Liver (tissue), 9 donors: ENCODE data around the gene HIP1. TPM values are rescaled to one million over a fixed set of nuclear protein-coding genes. Genes with fewer than 3 reads are reported as not detected.

Source experiments
- DNase-seq: peaks from one replicate; pipeline ENCODE4 v3.0.0-alpha.2; 2017; ENCODE audit warnings: low spot score
- H3K27ac ChIP-seq, 2 donors: one replicate each; pipeline ENCODE4 v1.7.0; 2013; ENCODE audit warnings: inconsistent platforms in 2 of 2, low read length in 2 of 2, control low read depth in 1 of 2, low read depth in 1 of 2, mild to moderate bottlenecking in 1 of 2
- H3K27me3 ChIP-seq, 4 donors: one replicate each; pipeline versions ENCODE4 v1.6.1 to v1.7.0; 2013; ENCODE audit warnings: low read length in 3 of 4, inconsistent platforms in 1 of 4, mild to moderate bottlenecking in 1 of 4, moderate library complexity in 1 of 4; ENCODE audit not compliant: control insufficient read depth in 4 of 4, insufficient read depth in 4 of 4
- H3K36me3 ChIP-seq, 4 donors: one replicate each; pipeline versions ENCODE4 v1.6.1 to v1.7.0; 2013; ENCODE audit warnings: low read length in 3 of 4, mild to moderate bottlenecking in 3 of 4, low read depth in 1 of 4, moderate library complexity in 1 of 4; ENCODE audit not compliant: control insufficient read depth in 4 of 4, insufficient read depth in 3 of 4
- H3K4me1 ChIP-seq, 4 donors: one replicate each; pipeline versions ENCODE4 v1.6.1 to v1.7.0; 2013; ENCODE audit warnings: low read length in 3 of 4, mild to moderate bottlenecking in 3 of 4, moderate library complexity in 1 of 4; ENCODE audit not compliant: control insufficient read depth in 4 of 4, insufficient read depth in 4 of 4
- H3K4me3 ChIP-seq, 3 donors: one replicate each; pipeline versions ENCODE4 v1.6.1 to v1.7.0; 2013; ENCODE audit warnings: low read length in 3 of 3, control low read depth in 1 of 3, low read depth in 1 of 3, mild to moderate bottlenecking in 1 of 3
- H3K9ac ChIP-seq, 2 donors: one replicate each; pipeline ENCODE4 v1.7.0; 2013; ENCODE audit warnings: low read length in 2 of 2, mild to moderate bottlenecking in 2 of 2, moderate library complexity in 2 of 2, control low read depth in 1 of 2, low read depth in 1 of 2
- H3K9me3 ChIP-seq, 4 donors: one replicate each; pipeline versions ENCODE4 v1.6.1 to v1.7.0; 2013; ENCODE audit warnings: low read length in 3 of 4; ENCODE audit not compliant: control insufficient read depth in 4 of 4
- CTCF ChIP-seq: fragments of 150-350 bp; IDR thresholded peaks from 2 replicates; pipeline ENCODE4 v1.5.1; 2017; ENCODE audit warnings: improper control_type of control experiment, low read depth, low read length; ENCODE audit not compliant: missing input control
- EGR1 ChIP-seq, 2 donors: IDR thresholded peaks; 2 replicates each; pipeline ENCODE4 v1.6.1; 2016 to 2018; ENCODE audit warnings: antibody characterized with exemption in 2 of 2, low read depth in 2 of 2
- FOXA1 ChIP-seq: IDR thresholded peaks from 2 replicates; pipeline ENCODE4 v1.6.1; 2016; ENCODE audit warnings: antibody characterized with exemption
- FOXA2 ChIP-seq: IDR thresholded peaks from 2 replicates; pipeline ENCODE4 v1.6.1; 2016; ENCODE audit warnings: antibody characterized with exemption
- GABPA ChIP-seq, 2 donors: IDR thresholded peaks in 1 of 2; conservative IDR thresholded peaks in 1 of 2; 2 replicates each; pipeline ENCODE4 v1.6.1; 2016; ENCODE audit warnings: antibody characterized with exemption in 2 of 2, mild to moderate bottlenecking in 1 of 2, moderate library complexity in 1 of 2
- HNF4A ChIP-seq, 2 donors: conservative IDR thresholded peaks; 2 replicates each; pipeline ENCODE4 v1.6.1; 2016; ENCODE audit warnings: antibody characterized with exemption in 2 of 2, mild to moderate bottlenecking in 2 of 2
- HNF4G ChIP-seq: IDR thresholded peaks from 2 replicates; pipeline ENCODE4 v1.6.1; 2016; ENCODE audit warnings: antibody characterized with exemption
- JUND ChIP-seq, 2 donors: IDR thresholded peaks; 2 replicates each; pipeline ENCODE4 v1.6.1; 2016; ENCODE audit warnings: antibody characterized with exemption in 2 of 2
- NR2F2 ChIP-seq: IDR thresholded peaks from 2 replicates; pipeline ENCODE4 v1.6.1; 2016; ENCODE audit warnings: antibody characterized with exemption
- REST ChIP-seq: IDR thresholded peaks from 2 replicates; pipeline ENCODE4 v1.6.1; 2016; ENCODE audit warnings: antibody characterized with exemption, mild to moderate bottlenecking
- RXRA ChIP-seq, 2 donors: IDR thresholded peaks; 2 replicates each; pipeline ENCODE4 v1.6.1; 2017 to 2018; ENCODE audit warnings: antibody characterized with exemption in 2 of 2, mild to moderate bottlenecking in 1 of 2
- SP1 ChIP-seq: IDR thresholded peaks from 2 replicates; pipeline ENCODE4 v1.6.1; 2018; ENCODE audit warnings: antibody characterized with exemption, mild to moderate bottlenecking
- TAF1 ChIP-seq: conservative IDR thresholded peaks from 2 replicates; pipeline ENCODE4 v1.6.1; 2016; ENCODE audit warnings: antibody characterized with exemption, mild to moderate bottlenecking
- YY1 ChIP-seq: IDR thresholded peaks from 2 replicates; pipeline ENCODE4 v1.6.1; 2016; ENCODE audit warnings: antibody characterized with exemption, mild to moderate bottlenecking
- ZBTB33 ChIP-seq: IDR thresholded peaks from 2 replicates; pipeline ENCODE4 v1.6.1; 2016; ENCODE audit warnings: antibody characterized with exemption
- WGBS: extraction: QIAGEN DNeasy Blood & Tissue Kit; methylation state at CpG from one replicate; pipeline ENCODE4 v1.1.7; 2013; 5-methylcytosine and 5-hydroxymethylcytosine counted together
- polyA plus RNA-seq, 2 donors: library from polyadenylated mRNA; stranded (reverse) in 1 of 2; unstranded in 1 of 2; fragments of 200-250 nt in 1 of 2; fragments of >200 nt in 1 of 2; fragmentation: Nextera tagmentation in 1 of 2; extraction: Ambion mirVana in 1 of 2; gene quantifications; one replicate each; pipeline versions ENCODE4 v1.2.1 to v1.2.3, GENCODE V29; 2013 to 2015
- total RNA-seq, 2 donors: library from RNA; depleted of rRNA; stranded (reverse); fragments of >200 nt; gene quantifications; one replicate each; pipeline ENCODE4 v1.2.3, GENCODE V29; 2014
- TF ChIP-seq, protein P1 (sequence below): IDR thresholded peaks from 2 replicates; pipeline ENCODE4 v1.6.1; 2016; ENCODE audit warnings: antibody characterized with exemption
- donor health status: healthy.
- donor health status: healthy.
- donor health status: healthy.
- donor health status: healthy.
- donor health status: healthy.

The HIP1 gene
- total and polyA plus RNA-seq, 4 donors, result 3.8 to 13.6 (median 7.8) TPM

- 83% methylated on average over 9 of the region's 9 CpGs for WGBS
- no peak for DNase-seq
- peaks cover 0 to 5% (median 0%) of the 10 kb centered on the region in 4 donors for H3K4me1 ChIP-seq
These were observed 122.1 kb downstream of the HIP1 start for GRCh38 chr7:75616421-75617167.

More at GRCh38 chr7:75616421-75617167, 122.1 kb downstream of the HIP1 start:
- Histone ChIP-seq H3K9ac (no peak overlapping the region), H3K36me3 (no peaks in the 10 kb centered on the region), H3K27ac (no peak overlapping the region), H3K4me3 (no peak overlapping the region), H3K27me3 (no peaks in the 10 kb centered on the region), H3K9me3 (no peaks in the 10 kb centered on the region)
- no peak for TF ChIP-seq GABPA (IDR thresholded peaks at IDR 0.05 in 1 of 2, conservative IDR thresholded peaks at IDR 0.05 in 1 of 2)
- TF ChIP-seq FOXA1, result no peak
- TF ChIP-seq HNF4A (conservative IDR thresholded peaks at IDR 0.05), result no peak
- TF ChIP-seq FOXA2, result no peak
- no peak for TF ChIP-seq CTCF
- no peak for TF ChIP-seq EGR1 (IDR thresholded peaks at IDR 0.05; ENCODE audit: low read depth in 2 of 2)
- TF ChIP-seq RXRA (IDR thresholded peaks at IDR 0.05), result no peak
- TF ChIP-seq ZBTB33, result no peak
- TF ChIP-seq NR2F2, result no peak
- TF ChIP-seq HNF4G, result no peak
- no peak for TF ChIP-seq SP1
- no peak for TF ChIP-seq TAF1
- TF ChIP-seq JUND (IDR thresholded peaks at IDR 0.05), result no peak
- TF ChIP-seq YY1, result no peak
- TF ChIP-seq, protein P1, sequence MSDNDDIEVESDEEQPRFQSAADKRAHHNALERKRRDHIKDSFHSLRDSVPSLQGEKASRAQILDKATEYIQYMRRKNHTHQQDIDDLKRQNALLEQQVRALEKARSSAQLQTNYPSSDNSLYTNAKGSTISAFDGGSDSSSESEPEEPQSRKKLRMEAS, result no peak
- TF ChIP-seq REST, result no peak
